ENCODE measurements around the gene GAGE12J.

The GAGE12J gene

GRCh38 chrX:49282647-49283011 lies 39.2 kb upstream of the GAGE12J start (continued):
- TF ChIP-seq GLI2 (tag by site-specific recombination; IDR thresholded peaks at IDR 0.05; ENCODE audit: borderline replicate concordance, low read depth) (no peak), ZBTB6 (tag by site-specific recombination; IDR thresholded peaks at IDR 0.05) (no peak), ZNF449 (tag by site-specific recombination; IDR thresholded peaks at IDR 0.05) (no peak), ZNF701 (tag by site-specific recombination; IDR thresholded peaks at IDR 0.05) (no peak), ZNF23 (tag by site-specific recombination; IDR thresholded peaks at IDR 0.05; ENCODE audit: borderline replicate concordance) (no peak), ZBTB1 (tag by site-specific recombination; IDR thresholded peaks at IDR 0.05) (no peak), ZNF571 (tag by site-specific recombination; IDR thresholded peaks at IDR 0.05) (no peak), ZNF18 (tag by site-specific recombination; IDR thresholded peaks at IDR 0.05) (no peak; the same call in 1 of the 2 replicates), ZNF654 (tag by site-specific recombination; IDR thresholded peaks at IDR 0.05; ENCODE audit: low read depth) (no peak), ZBTB17 (tag by site-specific recombination; IDR thresholded peaks at IDR 0.05) (peak; percentile 75; the same call in 1 of the 2 replicates), GLIS1 (tag by site-specific recombination; IDR thresholded peaks at IDR 0.05) (0 out of 2 replicates have a peak, but pooled peaks have one; percentile 6), ZFHX2 (tag by site-specific recombination; conservative IDR thresholded peaks at IDR 0.05) (0 out of 2 replicates have a peak, but pooled peaks have one; percentile 23), ZXDB (tag by site-specific recombination; IDR thresholded peaks at IDR 0.05) (peak; percentile 42; the same call in 1 of the 2 replicates), INSM2 (tag by site-specific recombination; IDR thresholded peaks at IDR 0.05) (no peak), SCRT1 (tag by site-specific recombination; IDR thresholded peaks at IDR 0.05; ENCODE audit: borderline replicate concordance) (no peak), ZNF391 (tag by site-specific recombination; IDR thresholded peaks at IDR 0.05; ENCODE audit: borderline replicate concordance, low read depth) (no peak), ZSCAN5A (tag by site-specific recombination; IDR thresholded peaks at IDR 0.05) (no peak), ZBTB20 (tag by site-specific recombination; IDR thresholded peaks at IDR 0.05) (peak; percentile 65), ZNF211 (tag by site-specific recombination; IDR thresholded peaks at IDR 0.05; ENCODE audit: low read depth) (no peak), ZNF132 (tag by site-specific recombination; IDR thresholded peaks at IDR 0.05; ENCODE audit: borderline replicate concordance) (no peak), ZNF19 (tag by site-specific recombination; IDR thresholded peaks at IDR 0.05; ENCODE audit: low read depth) (no peak), ZNF473 (tag by site-specific recombination; IDR thresholded peaks at IDR 0.05) (no peak), ZNF2 (tag by site-specific recombination; IDR thresholded peaks at IDR 0.05) (no peak), ZNF184 (tag by site-specific recombination; IDR thresholded peaks at IDR 0.05) (no peak), HIC1 (tag by site-specific recombination; IDR thresholded peaks at IDR 0.05) (no peak), PRDM4 (tag by site-specific recombination; IDR thresholded peaks at IDR 0.05) (no peak), ZNF423 (tag by site-specific recombination; IDR thresholded peaks at IDR 0.05) (no peak)

Data from HEK293 (cell line).